Smooth muscle cell of the brain vasculature (primary cell): ENCODE measurements around the gene EYS.
"Not testable (repeated sequence)": the region's sequence is repeated elsewhere in the genome, so short reads cannot be mapped to it uniquely, and the experiment has no call there.

ENCODE experiments used
- DNase-seq: peaks from one replicate; pipeline ENCODE4 v3.0.0-alpha.2; 2012; ENCODE audit warnings: low read depth, low spot score

Gene EYS

DNA sequence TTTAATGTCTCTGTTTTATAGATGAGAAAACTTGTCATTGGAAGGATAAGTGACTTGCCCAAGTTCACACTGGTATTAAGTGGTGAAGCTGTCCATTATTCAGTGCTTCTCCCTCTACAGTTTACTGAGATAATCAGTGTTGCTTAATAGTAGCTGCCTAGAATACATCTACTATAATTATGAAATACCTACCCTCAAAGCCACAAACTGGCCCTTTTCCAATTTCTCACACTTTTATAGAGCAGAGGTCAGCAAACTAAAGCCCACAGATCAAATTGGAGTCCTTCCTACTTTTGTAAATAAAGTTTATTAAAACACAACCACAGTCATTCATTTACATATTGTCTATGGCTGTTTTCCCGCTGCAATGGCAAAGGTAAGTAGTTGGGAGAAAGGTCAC is 73.5 kb downstream of the EYS start:
- DNase-seq: no peak

DNA sequence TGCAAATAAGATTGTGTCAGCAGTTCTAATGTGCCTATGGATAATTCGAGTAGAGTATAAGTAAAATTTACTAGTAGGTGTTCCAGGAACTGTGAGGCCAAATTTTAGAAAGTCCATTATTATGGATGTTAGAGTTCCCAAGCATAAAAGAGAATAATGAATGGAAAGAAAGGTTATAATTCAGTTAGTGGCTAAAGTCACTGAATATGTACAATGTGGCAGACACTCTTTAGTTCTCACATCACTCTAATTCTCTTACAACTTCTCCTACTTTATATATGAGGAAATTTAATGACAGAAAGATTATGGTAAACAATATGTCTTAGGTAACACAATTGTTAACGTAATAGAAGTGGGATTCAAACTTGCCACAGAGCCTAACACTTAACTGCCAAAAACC is 75.3 kb downstream of the EYS start:
- no peak for DNase-seq

DNA sequence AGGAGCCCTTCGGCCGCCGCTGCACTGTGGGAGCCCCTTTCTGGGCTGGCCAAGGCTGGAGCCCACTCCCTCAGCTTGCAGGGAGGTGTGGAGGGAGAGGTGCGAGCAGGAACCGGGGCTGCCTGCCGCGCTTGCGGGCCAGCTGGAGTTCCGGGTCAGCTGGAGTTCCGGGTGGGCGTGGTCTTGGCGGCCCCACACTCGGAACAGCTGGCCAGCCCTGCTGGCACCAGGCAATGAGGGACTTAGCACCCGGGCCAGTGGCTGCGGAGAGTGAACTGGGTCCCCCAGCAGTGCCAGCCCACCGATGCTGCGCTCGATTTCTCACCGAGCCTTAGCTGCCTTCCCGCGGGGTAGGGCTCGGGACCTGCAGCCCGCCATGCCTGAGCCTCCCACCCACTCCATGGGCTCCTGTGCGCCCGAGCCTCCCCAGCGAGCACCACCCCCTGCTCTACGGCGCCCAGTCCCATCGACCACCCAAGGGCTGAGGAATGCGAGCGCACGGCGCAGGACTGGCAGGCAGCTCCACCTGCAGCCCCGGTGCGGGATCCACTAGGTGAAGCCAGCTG is 79.5 kb downstream of the EYS start:
- not testable (repeated sequence) for DNase-seq

DNA sequence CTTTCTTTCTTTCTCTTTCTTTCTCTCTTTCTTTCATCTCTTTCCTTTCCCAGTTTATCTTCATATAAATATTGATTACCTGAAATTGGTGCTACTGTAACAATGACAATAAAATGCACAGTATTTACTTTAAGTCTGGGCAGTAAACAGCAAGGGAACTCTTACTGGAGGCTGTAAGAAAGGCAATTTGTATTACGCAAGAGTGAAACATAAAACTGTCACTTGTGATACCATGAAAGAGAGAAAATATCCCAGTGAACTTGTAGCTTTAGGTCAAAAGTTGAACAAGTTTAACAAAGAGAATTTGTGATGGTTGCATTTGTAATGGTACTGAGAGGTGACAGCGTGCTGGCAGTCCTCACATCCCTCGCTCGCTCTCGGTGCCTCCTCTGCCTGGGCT is 80.0 kb downstream of the EYS start:
- DNase-seq: no peak

DNA sequence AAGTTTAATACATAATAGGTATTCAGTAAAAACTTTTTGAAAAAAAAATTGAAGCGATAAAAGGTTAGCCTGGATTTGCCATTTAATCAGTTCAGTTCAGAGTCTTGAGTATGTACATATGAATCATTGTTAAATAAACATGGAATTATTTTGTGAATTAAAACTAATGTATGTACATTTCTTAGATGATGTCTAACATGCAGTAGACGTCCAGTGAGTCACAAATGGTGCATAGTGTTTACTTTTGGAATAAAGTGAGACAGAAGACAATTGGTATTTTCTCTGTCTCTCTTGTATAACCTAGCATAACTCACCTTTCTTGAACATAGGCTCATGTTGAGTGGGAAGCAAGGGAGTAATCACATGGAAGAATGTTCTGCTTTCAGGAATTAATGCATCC is 83.5 kb downstream of the EYS start:
- DNase-seq: no peak

DNA sequence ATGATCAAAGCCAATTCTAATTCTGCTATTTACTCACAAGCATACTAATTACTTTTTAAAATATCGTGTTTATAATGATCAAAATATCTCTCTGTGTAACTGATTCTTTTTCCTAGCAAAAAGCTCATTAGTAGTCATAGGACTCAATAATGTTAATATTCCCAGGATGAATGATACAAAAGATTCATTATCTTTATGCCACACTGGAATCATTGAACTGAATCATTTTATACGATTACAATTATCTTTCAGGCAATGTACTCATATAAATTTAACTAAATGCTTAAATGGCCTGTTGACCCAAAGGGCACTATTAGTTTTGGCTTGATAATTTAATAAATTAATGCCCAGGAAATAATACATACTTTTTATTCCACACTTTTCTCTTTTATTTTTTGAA is 96.3 kb downstream of the EYS start:
- DNase-seq: no peak

DNA sequence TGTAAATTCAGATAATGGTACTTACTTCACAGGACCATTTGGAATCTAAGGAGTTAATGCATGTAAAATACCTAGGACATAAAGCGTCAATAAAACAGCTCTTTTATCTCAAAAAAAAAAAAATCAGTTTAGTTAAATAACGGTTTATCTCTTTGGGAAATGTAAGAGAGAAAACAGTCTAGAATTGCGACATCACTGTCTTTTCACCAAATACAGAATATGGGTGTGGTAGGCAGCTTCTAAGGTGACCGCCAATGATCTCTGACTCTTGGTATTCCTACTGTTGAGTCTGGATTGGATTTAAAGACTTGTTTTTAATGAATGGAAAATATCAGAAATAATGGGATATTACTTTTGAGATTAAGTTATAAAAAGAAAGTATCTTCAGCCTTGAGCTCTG is 111.5 kb downstream of the EYS start:
- no peak for DNase-seq

DNA sequence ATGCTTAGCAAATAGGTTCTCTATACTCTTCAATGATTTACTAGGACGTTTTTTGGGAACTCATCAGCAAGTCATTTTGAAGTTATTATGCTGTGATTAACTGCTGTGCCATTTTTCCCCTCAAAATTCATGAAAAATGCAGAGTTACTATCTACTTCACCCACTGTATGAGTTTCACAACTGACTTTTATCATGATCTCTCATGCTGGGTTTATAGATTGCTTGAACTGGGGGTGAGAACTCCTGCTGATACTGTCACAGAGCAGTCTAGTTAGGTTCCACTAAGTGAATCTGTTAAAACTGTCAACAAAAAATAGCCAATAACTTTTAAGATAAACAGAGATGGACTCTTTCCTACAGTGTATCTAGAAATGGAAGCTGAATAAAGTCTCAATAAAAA is 136.7 kb downstream of the EYS start:
- no peak for DNase-seq

DNA sequence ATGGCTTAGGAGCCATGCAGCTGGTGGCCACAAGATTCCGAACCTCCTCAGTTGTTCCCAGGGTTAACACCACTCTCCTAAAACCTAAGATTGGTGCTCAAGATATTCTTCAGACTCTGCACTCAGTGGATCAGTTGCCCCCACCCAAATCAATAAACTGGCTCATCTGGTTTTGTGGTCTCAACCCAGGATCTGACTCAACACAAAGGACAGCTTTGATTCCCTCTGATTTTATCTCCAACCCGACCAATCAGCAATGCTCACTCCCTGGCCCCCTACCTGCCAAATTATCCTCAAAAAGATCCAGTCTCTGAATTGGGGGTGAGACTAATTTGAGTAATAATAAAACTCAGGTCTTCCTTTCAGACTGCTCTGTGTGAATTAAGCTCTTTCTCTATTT is 137.5 kb downstream of the EYS start:
- no peak for DNase-seq

DNA sequence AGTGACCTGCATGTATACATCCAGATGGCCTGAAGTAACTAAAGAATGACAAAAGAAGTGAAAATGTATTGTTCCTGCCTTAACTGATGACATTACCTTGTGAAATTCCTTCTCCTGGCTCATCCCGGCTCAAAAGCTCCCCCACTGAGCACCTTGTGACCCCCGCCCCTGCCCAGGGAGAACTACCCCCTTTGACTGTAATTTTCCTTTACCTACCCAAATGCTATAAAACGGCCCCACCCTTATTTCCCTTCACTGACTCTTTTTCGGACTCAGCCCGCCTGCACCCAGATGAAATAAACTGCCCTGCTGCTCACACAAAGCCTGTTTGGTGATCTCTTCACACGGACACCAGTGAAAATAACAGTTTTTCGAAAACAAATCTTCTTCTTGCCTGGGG is 138.0 kb downstream of the EYS start:
- DNase-seq: not testable (repeated sequence)

DNA sequence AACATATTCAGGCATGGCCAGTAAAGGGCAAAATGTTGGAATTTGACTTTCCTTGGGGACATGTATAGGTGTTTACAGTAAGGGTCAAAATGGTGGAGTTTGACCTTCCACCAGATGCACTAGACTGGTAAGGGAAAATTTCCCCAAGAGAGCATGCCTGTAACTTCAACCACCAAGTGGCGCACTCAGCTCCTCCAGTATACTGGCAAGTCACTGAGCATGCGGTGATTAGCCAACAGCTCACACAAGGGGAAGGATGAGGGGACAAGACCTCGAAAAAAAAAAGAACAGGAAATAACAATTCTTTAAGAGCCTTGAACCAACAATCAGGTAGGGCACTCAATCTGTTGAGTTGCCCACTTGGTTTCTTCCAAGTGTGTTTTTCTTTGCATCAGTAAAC is 140.9 kb downstream of the EYS start:
- DNase-seq: no peak

DNA sequence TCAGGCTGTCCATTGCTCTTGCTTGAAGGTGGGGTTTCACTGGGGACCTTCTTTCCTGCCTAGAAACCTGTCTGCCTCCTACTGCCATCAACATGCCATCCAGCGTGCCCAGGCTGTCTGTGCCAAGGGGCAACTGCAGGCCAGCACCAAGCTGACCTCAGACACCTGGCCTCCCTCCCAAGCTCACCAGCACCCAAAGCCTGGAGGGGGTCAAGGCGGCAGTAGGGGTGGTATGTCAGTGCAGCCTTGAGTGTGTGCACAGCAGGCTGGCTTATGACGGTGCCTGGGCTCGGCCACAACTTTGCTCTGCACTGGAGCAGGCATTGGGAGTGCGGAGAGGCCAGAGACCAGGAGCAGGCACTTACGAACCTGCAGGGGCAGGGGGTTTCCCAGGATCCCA is 149.0 kb downstream of the EYS start:
- DNase-seq: no peak

DNA sequence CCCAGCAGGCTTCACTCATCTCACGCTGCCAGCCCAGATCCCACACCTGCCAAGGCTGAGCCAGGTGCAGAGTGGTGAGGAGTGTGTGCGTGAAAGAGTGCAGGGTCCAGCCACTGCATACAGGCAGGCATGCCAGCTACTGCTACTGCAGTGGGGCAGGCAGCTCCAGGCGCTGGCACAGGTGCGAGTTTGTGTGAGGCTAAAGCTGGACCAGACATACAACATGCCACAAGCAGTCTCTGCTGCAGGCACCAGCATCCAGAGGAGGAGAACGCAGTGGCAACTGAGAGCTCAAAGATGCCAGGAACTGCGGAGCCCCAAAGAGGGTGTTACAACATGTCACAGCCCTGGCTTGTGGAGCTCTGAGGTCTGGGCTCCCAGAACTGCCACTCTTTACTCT is 149.8 kb downstream of the EYS start:
- DNase-seq: no peak

DNA sequence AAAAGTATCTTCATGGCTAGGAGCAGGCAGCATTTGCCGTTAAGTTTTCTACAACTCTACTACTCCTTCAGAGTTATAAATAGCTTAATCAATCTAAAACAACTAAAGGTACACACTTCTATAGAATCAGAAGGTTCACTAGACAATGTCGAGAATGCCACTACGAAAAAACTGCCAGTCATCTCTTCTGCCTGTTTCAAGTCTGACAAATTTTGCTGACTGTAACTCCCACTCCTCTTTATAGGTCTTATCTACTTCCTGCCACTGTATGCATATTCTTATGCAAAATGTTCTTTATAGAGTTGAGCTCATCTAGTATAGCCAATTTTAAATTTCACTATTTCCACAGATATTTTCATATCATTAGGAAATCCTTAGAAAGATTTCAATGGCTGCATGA is 160.1 kb downstream of the EYS start:
- no peak for DNase-seq

DNA sequence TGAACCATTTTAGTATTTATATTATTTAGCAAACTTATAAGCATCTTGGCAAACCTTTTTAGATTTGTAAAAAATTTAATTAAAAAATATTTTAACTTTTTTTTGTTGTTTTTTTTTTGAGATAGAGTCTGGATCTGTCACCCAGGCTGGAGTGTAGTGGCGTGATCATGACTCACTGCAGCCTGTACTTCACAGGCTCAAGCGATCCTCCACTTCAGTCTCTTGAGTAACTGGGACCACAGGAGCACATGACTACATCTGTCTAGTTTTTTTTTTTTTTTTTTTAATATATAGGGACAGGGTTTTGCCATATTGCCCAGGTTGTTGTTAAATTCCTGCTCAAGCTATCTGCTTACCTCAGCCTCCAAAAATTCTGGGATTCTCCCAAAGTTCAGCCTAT is 161.1 kb downstream of the EYS start:
- DNase-seq: no peak

DNA sequence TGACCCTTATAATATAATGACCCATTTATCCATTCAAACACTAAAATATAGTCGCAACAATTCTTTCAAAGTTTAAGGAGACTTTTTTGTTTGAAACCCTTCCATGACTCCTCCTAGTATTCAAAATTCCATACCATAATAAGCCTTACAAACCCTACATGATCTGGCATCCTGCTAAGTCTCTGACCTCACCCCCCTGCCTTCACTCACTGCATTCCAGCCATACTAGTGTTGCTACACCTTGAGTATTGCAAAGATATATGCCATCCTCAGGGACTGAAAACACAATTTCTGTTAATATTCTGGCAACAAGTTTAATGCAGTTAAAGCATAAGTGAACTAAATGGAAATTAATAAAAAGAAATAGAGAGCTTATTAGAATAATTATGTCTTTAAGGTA is 168.4 kb downstream of the EYS start:
- DNase-seq: no peak

DNA sequence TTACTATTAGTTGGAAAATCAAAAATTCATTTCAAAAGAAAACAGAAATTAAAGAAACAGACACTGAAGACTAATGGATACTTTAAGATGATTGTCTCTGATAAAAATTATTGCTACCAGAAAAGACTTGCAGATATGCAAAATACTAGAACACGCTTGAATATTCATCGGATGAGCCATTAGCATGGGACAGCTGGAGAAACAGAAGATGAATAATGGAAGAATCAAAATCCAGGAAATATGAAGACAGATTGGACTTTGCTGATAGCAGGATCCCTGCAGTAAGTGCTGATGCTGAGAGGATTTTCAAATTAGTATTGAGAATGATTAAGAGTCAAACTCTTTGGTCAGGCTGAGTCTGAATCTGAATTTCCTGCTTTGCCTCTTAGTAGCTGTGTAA is 169.4 kb downstream of the EYS start:
- no peak for DNase-seq

DNA sequence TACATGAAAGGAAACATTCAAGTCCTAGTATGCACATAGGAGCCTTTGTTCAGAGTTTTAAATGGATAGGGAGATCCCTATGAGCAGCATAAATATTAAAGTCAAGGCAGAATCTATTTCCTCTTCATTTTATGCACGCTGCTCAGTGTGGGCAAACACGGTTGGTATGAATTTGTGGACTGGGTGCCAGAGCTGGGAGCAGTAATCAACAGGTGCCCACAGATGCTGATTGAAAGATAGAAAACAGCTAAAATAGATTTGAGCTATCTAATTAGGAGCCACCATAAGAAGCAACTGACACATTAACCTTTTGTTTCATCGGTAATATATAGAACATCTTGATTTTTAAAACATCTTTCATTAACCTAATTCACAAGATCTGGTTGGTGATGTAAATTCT is 175.5 kb downstream of the EYS start:
- no peak for DNase-seq

DNA sequence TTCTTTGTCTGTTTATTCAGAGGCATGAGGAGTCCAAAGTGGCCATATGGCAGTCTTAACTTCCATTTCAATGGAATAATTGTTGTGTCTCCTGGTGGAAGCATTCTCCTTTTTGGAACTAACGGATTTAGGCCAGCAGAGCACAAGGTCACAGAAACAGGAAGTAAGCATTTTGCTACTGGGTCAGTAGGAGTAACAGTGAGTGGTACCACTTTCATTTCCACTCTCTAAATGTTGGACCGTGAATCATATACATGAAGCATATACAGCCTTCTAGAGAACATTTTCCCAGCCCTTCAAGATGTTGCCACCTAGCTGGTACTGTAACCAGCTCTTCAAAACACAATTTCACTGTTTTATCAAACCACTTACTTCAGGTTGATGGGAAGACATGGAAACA is 182.8 kb downstream of the EYS start:
- DNase-seq: no peak

DNA sequence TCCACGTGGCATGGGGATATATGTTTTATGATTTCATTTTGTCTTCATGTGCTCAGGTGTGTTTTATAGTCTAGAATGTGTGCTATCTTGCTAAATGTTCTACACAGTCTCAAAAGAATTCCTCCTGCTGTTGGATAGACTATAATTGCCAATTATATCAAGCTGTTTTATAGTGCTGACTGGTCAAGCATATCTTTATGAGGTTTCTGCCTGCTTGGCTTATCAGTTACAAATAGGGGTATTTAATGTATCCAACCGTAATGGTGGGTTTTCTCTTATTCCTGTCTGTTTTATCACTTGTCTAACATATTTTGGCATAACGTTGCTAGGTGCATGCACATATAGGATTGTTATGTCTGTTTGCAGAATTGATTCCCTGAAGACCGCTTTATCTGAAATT is 201.3 kb downstream of the EYS start:
- no peak for DNase-seq

DNA sequence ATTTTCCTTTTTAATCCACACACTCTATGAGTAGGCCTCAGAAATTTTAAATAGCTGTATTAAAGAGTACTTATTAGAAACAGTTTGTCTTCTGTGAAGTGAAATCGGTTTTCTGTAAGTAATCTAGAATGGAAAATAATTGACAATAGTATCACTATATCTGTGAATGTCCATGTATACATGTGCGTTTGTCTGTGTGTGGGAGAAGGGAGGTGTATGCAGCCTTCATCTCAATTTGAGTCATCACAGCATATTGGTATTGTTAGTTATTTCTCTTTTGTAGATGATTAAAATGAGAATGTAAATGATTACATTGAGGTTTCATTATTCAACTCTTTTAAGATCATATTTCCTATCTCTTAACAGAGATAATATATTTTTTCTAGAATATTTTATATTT is 206.0 kb downstream of the EYS start:
- DNase-seq: no peak

DNA sequence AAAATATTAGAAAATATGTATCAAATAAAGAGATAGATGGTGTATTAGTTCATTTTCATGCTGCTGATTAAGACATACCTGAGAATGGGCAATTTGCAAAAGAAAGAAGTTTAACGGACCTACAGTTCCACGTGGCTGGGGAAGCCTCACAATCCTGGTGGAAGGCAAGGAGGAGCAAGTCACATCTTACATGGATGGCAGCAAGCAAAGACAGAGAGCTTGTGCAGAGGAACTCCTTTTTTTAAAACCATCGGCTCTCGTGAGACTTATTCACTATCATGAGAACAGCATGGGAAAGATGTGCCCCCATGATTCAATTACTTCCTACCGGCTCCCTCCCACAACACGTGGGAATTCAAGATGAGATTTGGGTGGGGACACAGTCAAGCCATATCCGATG is 223.4 kb downstream of the EYS start:
- not testable (repeated sequence) for DNase-seq

DNA sequence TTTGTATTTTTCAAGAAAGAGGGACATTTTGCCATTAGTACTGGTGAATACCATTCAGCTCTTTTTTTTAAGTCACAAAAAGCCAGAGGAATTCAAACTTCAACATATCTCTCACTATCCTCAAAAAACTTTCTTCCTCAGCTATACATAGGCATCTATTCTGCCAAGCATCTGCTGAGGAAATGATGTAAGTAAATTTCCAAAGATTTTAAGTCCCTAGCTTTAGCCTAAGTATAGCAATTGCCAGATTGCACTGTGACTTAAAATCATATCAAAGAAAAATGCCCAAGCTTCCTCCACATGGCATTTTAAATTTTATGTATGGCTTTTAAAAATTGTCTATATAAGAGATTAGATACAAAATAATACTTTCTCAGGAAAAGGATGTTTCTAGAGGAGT is 237.4 kb downstream of the EYS start:
- DNase-seq: no peak

DNA sequence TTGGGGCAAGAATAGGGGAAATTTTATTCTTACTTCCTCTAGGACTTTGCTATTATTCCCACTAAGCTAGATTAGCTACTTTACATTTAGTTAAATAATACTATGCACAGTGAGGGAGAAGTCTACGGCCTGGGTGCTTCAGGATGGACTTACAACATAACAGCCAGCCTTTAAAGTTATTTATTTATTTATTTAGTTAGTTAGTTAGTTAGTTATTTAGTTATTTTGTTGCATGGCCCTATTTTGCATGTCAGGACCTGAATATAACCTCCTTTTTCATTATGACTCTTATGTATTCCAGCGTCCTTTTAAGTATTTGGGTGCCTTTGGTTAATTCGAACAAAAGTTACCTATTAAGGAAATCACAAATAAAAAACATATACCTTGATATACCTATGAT is 238.7 kb downstream of the EYS start:
- DNase-seq: no peak

DNA sequence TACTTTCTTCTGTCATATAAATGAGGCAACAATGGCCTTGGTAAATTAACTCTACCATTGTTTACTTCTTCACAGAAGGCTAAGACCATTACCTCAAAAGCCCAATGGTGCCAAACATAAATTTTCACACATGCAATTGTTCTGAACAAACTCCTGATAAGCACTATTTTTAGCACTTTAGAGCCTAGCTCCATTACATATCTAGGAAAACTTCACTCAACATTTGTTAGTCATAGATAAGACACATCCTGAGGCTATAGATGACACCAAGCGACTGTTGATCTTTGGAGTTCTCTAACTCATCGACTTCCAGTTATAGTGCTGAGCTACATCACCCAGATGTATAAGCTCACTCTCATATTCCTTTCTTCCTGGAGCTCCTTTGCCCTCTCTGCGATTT is 245.9 kb downstream of the EYS start:
- no peak for DNase-seq
